ENCODE data around the gene AGBL3.

Gene AGBL3

GRCh38 chr7:135150072-135150782 lies 163.9 kb downstream of the AGBL3 start:
- no peak for TF ChIP-seq CTCF (conservative IDR thresholded peaks at IDR 0.05; ENCODE audit: control insufficient read depth, insufficient read depth, low read depth, low read length)
- H3K4me3 ChIP-seq (ENCODE audit: control insufficient read depth, low read depth, low read length) = no peak overlapping the region
- DNase-seq (ENCODE audit: low read depth) = no peak

- no peak overlapping the region for H3K4me3 ChIP-seq (ENCODE audit: control insufficient read depth, low read depth, low read length)
- no peak for DNase-seq (ENCODE audit: low read depth)
- TF ChIP-seq CTCF (conservative IDR thresholded peaks at IDR 0.05; ENCODE audit: control insufficient read depth, insufficient read depth, low read depth, low read length) = no peak
Measured at GRCh38 chr7:135151132-135151531, 164.8 kb downstream of the AGBL3 start.

GRCh38 chr7:135151533-135151932 lies 165.2 kb downstream of the AGBL3 start:
- no peak overlapping the region for H3K4me3 ChIP-seq (ENCODE audit: control insufficient read depth, low read depth, low read length)
- no peak for DNase-seq (ENCODE audit: low read depth)
- TF ChIP-seq CTCF (conservative IDR thresholded peaks at IDR 0.05; ENCODE audit: control insufficient read depth, insufficient read depth, low read depth, low read length) = no peak

- H3K4me3 ChIP-seq (ENCODE audit: control insufficient read depth, low read depth, low read length) = no peak overlapping the region
- DNase-seq (ENCODE audit: low read depth) = no peak
- TF ChIP-seq CTCF (conservative IDR thresholded peaks at IDR 0.05; ENCODE audit: control insufficient read depth, insufficient read depth, low read depth, low read length) = no peak
Measured at GRCh38 chr7:135152442-135152841, 166.1 kb downstream of the AGBL3 start.

- H3K4me3 ChIP-seq (ENCODE audit: control insufficient read depth, low read depth, low read length) = no peak overlapping the region
- TF ChIP-seq CTCF (conservative IDR thresholded peaks at IDR 0.05; ENCODE audit: control insufficient read depth, insufficient read depth, low read depth, low read length) = no peak
- no peak for DNase-seq (ENCODE audit: low read depth)
Measured at GRCh38 chr7:135154734-135155133, 168.4 kb downstream of the AGBL3 start.

GRCh38 chr7:135156290-135156689 lies 170.0 kb downstream of the AGBL3 start:
- no peak for DNase-seq (ENCODE audit: low read depth)
- no peak overlapping the region for H3K4me3 ChIP-seq (ENCODE audit: control insufficient read depth, low read depth, low read length)
- TF ChIP-seq CTCF (conservative IDR thresholded peaks at IDR 0.05; ENCODE audit: control insufficient read depth, insufficient read depth, low read depth, low read length) = no peak
